ENCODE results near the gene TNC.
A peak's percentile ranks its signal among the peaks of the same experiment; 100 is the strongest.

TNC gene

GRCh38 chr9:115117999-115118878, at the start of gene TNC:
TSS of gene TNC (minus strand) at chr9:115118157. CDS start at chr9:115091018, 27,139 bp downstream.
- no peak for TF ChIP-seq CTCF (IDR thresholded peaks at IDR 0.05; ENCODE audit: low read depth, low read length)
- in situ Hi-C loops (cut with HindIII; ENCODE audit: low sequenced_read_pairs) = no loop called here
- peak within 1 kb of the TSS; percentile 58 for H3K4me3 ChIP-seq (ENCODE audit: low read depth, low read length)

GRCh38 chr9:115167175-115167574, 49.2 kb upstream of the TNC start:
- in situ Hi-C loops (cut with HindIII; ENCODE audit: low sequenced_read_pairs) = no loop called here
- TF ChIP-seq CTCF (IDR thresholded peaks at IDR 0.05; ENCODE audit: low read depth, low read length) = no peak
- no peak overlapping the region for H3K4me3 ChIP-seq (ENCODE audit: low read depth, low read length)
- peak; percentile 68 for DNase-seq (ENCODE audit: low read depth, low spot score)

More at GRCh38 chr9:115117999-115118878, at the start of gene TNC:
- DNase-seq (ENCODE audit: low read depth, low spot score) = peak; percentile 92

- DNase-seq (ENCODE audit: low read depth, low spot score) = no peak
- TF ChIP-seq CTCF (IDR thresholded peaks at IDR 0.05; ENCODE audit: low read depth, low read length) = no peak
- in situ Hi-C loops (cut with HindIII; ENCODE audit: low sequenced_read_pairs) = no loop called here
- no peak overlapping the region for H3K4me3 ChIP-seq (ENCODE audit: low read depth, low read length)
These were observed 47.3 kb upstream of the TNC start for GRCh38 chr9:115165233-115165632.

GRCh38 chr9:115164511-115164974, 46.6 kb upstream of the TNC start:
- in situ Hi-C loops (cut with HindIII; ENCODE audit: low sequenced_read_pairs) = no loop called here
- H3K4me3 ChIP-seq (ENCODE audit: low read depth, low read length) = no peak overlapping the region
- TF ChIP-seq CTCF (IDR thresholded peaks at IDR 0.05; ENCODE audit: low read depth, low read length) = no peak
- peak; percentile 65 for DNase-seq (ENCODE audit: low read depth, low spot score)

GRCh38 chr9:115162946-115163345, 45.0 kb upstream of the TNC start:
- no peak overlapping the region for H3K4me3 ChIP-seq (ENCODE audit: low read depth, low read length)
- no peak for TF ChIP-seq CTCF (IDR thresholded peaks at IDR 0.05; ENCODE audit: low read depth, low read length)
- in situ Hi-C loops (cut with HindIII; ENCODE audit: low sequenced_read_pairs) = no loop called here
- no peak for DNase-seq (ENCODE audit: low read depth, low spot score)

- no peak for TF ChIP-seq CTCF (IDR thresholded peaks at IDR 0.05; ENCODE audit: low read depth, low read length)
- DNase-seq (ENCODE audit: low read depth, low spot score) = no peak
- in situ Hi-C loops (cut with HindIII; ENCODE audit: low sequenced_read_pairs) = no loop called here
- H3K4me3 ChIP-seq (ENCODE audit: low read depth, low read length) = no peak overlapping the region
These were observed 43.5 kb upstream of the TNC start for GRCh38 chr9:115161446-115161845.

All from astrocyte of the spinal cord (primary cell).